Retinal pigment epithelial cell (primary cell): ENCODE measurements around the gene CNOT6.

ENCODE experiments used
- DNase-seq: peaks from one replicate; pipeline ENCODE4 v3.0.0-alpha.2; 2010; ENCODE audit warnings: low read depth
- H3K4me3 ChIP-seq: 2 replicates; pipeline ENCODE4 v1.5.1; 2011; ENCODE audit warnings: mild to moderate bottlenecking, low read length, control low read depth, moderate library complexity
- CTCF ChIP-seq: conservative IDR thresholded peaks from 2 replicates; pipeline ENCODE4 v1.5.1; 2011; ENCODE audit warnings: low read depth, low read length, control low read depth, inconsistent platforms

CNOT6 gene

GRCh38 chr5:180586204-180586603 lies 92.0 kb downstream of the CNOT6 start:
- DNase-seq = no peak
- TF ChIP-seq CTCF = no peak
- H3K4me3 ChIP-seq = no peak overlapping the region

- no peak for TF ChIP-seq CTCF
- no peak overlapping the region for H3K4me3 ChIP-seq
- DNase-seq = no peak
Observed at GRCh38 chr5:180586870-180587269, 92.7 kb downstream of the CNOT6 start.

GRCh38 chr5:180589771-180590542 lies 95.8 kb downstream of the CNOT6 start:
- DNase-seq = no peak
- peak overlapping the region; percentile 15 for H3K4me3 ChIP-seq
- TF ChIP-seq CTCF = no peak

- no peak for DNase-seq
- no peak for TF ChIP-seq CTCF
- H3K4me3 ChIP-seq = peak overlapping the region; percentile 15
Observed at GRCh38 chr5:180590543-180591310, 96.5 kb downstream of the CNOT6 start.

- TF ChIP-seq CTCF = no peak
- no peak for DNase-seq
- peak within 1 kb of the TSS; percentile 15 for H3K4me3 ChIP-seq
Observed at GRCh38 chr5:180591311-180591887, 97.2 kb downstream of the CNOT6 start, which contains the start of gene SCGB3A1. TSS of gene SCGB3A1 (minus strand) at chr5:180591499. CDS start at chr5:180591462, 37 bp downstream.

GRCh38 chr5:180592176-180592575 lies 98.0 kb downstream of the CNOT6 start:
- no peak overlapping the region for H3K4me3 ChIP-seq
- DNase-seq = no peak
- no peak for TF ChIP-seq CTCF
